LHCN-M2 (cell line): Measurements from ENCODE around the gene TLR4. TPM values are rescaled to one million over a fixed set of nuclear protein-coding genes. Genes with fewer than 3 reads are reported as not detected.

Experiments used
- DNase-seq: peaks from one replicate; pipeline ENCODE4 v3.0.0-alpha.2; 2012; ENCODE audit warnings: low read depth
- total RNA-seq: library from RNA; depleted of rRNA; stranded (reverse); fragments of >200 nt; gene quantifications from 2 replicates; pipeline ENCODE4 v1.2.3, GENCODE V29; 2014

TLR4 gene
- total RNA-seq, 1 experiment from 2014 or later: 15.2 TPM

DNA sequence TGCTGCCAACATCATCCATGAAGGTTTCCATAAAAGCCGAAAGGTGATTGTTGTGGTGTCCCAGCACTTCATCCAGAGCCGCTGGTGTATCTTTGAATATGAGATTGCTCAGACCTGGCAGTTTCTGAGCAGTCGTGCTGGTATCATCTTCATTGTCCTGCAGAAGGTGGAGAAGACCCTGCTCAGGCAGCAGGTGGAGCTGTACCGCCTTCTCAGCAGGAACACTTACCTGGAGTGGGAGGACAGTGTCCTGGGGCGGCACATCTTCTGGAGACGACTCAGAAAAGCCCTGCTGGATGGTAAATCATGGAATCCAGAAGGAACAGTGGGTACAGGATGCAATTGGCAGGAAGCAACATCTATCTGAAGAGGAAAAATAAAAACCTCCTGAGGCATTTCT lies 10.1 kb downstream of the TLR4 start:
- no peak for DNase-seq

DNA sequence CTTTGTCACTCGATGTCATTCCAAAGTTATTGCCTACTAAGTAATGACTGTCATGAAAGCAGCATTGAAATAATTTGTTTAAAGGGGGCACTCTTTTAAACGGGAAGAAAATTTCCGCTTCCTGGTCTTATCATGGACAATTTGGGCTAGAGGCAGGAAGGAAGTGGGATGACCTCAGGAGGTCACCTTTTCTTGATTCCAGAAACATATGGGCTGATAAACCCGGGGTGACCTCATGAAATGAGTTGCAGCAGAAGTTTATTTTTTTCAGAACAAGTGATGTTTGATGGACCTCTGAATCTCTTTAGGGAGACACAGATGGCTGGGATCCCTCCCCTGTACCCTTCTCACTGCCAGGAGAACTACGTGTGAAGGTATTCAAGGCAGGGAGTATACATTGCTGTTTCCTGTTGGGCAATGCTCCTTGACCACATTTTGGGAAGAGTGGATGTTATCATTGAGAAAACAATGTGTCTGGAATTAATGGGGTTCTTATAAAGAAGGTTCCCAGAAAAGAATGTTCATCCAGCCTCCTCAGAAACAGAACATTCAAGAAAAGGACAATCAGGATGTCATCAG lies 11.3 kb downstream of the TLR4 start:
- DNase-seq: no peak

DNA sequence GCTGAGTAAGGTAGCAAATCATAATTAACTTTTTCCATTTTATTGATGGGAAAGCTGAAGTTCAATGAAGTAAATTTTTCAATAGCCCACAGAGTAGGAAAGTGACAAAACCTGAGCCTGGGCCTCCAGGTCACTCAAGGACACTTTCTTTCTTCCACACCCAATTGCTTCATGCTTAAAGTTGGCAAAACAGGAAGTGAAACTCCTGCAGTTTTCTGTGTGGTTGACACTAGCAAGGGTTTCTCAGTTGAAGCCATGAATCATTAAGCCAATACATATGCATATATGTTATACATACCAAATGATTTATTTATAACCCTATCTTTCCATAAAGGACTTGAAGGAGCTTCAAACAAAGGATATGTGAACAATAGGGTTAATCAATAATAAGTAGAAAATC lies 13.9 kb downstream of the TLR4 start:
- peak; percentile 54 for DNase-seq

DNA sequence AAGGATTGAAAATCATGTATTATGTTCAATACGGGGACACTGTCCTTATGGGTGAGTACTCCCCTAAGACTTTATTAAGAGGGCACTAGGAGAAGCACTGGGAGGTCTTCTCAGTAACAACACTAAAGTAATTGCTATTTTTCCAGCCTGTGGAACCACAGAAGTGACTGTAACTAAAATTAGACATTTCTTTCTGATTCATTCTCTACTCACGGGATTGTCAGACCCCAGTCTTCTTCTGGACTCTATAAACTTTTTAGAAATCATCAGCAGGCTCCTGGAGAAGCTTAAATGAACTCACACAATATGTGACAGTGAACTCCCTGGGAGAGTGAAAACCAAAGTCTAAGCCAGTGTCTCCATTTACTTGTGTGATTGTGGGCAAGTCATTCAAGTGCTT lies 14.5 kb downstream of the TLR4 start:
- peak; percentile 62 for DNase-seq

DNA sequence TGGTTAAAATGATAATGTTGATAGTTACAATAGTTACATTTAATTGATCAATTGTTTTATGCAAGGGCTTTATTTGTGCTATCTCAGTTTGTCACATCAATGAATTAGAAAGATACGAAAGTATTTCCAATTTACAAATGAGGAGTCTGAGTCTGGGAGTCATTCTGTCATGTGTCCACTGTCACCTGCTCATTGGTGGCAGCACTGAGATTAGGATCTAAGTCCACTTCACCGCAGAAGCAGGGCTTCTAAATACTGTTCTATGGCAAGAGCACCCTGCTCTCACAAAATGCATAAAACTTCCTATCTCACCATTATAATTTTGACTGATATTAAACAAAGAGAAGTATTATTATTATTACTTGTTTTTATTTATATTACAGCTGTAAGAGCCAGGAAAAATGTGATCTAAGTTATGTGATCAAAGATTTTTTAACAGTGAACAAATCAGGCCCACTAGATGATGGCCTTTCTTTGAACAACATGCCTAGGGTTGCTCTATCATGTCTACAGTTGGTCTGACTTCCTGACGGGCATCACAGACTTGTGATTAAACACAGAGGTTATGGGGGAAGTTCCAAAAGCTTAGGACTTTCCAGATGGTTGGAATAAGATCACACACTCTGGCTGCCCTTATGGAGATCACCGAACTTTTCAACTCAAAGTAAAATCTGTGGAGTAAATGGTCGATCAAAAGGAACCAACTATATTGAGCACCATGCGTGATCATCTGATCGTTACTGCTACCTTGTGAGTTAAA lies 15.1 kb downstream of the TLR4 start:
- DNase-seq: no peak

DNA sequence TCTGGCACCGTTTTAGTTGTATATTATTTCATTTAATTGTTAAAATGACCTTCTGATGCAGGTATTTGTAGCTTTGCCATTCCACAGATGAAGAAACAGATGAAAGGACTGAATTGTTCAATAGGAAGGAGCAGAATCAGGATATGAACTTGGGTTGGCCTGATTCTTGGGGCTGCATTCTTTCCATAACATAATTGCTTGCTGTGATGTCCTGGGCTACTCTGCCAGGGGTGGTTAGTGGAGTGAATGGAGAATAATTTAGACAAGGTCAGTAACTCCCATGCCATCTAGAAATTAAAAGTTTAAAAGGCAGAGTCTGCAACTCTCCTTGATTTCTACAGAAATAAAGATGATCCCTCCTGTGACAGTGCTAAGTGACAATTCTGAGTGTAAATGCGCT lies 15.9 kb downstream of the TLR4 start:
- DNase-seq: no peak

DNA sequence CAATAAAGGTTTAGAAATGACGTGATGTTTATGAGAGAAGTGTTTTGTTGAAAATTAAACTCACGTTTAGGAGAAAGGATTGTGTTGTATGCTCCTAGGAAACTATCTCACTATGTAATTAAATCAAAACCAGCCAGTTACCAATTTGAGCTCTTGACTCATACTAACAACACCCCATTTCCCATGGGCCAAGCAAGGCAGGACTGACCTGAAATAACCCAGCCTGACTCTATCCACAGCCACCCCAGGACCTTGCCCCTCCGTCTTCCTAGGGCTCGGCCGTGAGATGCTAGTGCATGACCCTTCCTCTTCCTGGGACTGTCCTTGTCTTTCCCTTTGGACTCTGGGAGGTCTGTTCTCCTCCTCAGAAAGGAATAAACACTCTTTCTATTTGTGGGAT lies 16.4 kb downstream of the TLR4 start:
- DNase-seq: peak; percentile 78

DNA sequence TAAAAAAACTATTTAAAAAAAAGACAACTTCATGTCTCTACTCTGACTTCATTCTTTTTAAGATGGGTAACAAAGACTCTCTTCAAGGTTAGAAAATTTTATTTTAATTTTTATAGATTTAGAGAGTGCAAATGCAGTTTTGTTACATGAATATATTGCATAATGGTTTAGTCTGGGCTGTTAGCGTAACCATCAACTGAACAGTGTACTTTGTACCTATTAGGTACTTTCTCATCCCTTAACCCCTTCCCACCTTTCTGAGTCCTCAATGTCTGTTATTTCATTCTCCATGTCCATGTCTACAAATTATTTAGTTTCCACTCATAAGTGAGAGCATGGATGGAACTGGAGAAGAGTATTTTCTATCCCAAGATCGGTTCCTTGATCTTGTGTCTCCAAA lies 16.8 kb downstream of the TLR4 start:
- DNase-seq: no peak

DNA sequence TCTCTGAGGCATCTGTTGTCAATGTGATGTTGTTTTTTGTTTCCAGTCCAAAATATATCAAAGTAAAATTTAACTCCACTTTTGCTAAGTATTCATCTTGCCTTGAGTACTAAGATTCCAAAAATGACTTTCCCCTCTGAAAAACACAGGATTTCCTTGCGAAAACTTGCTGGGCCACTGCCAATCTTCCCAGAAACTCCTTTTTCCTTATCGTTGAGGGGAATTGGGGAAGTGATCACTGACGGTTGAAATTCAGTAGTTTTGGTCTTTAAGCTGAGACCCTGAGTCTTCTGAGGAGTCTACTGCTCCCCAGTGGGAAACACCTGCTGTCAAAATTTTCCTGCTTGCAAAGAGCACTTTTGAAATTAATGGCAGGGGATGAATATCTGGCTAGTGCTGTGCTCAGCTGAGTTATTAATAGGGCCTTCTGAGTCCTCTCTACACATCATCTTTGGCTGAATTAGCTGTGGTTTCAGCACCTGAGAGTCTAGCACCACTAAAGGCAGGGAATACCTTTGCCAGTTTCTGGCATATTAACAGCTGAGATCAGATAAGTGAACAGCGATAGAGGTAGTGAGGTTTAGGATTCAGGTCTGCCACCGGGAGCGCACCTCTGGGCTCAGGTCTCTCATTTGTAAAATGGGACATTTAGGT lies 18.0 kb downstream of the TLR4 start:
- no peak for DNase-seq

DNA sequence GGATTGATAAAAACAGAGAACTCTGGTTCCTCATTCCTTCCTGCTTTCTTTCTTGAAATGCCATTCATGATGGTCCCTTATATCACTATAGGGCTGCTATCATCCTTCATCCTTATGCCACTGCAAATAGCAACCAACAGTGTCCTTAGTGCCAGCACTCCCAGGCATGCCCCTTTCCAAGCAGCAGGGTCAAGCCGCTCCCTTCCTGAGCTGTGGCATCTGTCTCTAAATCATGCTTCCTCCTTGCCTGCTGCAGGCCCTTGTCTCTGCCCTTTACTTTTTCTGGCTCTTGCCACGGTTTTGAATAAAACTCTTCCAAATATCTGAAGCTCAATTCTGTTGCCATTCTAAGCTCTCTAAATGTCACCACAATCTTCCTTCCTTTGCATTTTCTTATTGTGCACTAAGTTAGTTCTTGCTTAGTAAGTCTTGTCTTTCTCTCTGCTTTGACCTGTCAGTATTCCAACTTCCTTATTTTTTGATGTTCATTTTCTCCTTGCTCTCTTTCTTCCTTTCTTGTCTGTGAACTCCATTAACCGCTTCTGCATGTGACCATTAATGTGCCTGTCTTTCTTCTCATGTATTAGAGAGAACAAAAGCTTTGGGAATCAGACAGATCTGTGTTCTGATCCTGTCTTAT lies 19.9 kb downstream of the TLR4 start:
- no peak for DNase-seq

DNA sequence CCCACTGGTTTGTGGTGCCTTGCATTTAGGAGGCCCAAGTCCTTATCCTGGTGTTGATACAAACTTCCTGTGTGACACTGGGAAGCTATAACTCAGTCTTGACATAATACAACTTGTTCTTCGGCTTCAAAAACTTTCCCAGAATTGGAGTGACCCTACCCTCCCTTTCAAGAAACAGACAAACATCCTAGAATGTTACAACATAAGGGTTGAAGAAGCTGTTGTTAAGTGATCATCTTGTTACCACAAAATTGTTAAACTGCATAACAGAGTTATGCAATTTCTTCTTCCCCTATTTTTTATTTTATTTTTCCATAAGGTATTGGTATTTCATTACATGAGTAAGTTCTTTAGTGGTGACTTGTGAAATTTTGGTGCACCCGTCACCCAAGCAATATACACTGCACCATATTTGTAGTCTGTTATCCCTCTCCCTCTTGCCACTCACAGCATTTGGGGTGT lies 21.3 kb downstream of the TLR4 start:
- peak; percentile 66 for DNase-seq

DNA sequence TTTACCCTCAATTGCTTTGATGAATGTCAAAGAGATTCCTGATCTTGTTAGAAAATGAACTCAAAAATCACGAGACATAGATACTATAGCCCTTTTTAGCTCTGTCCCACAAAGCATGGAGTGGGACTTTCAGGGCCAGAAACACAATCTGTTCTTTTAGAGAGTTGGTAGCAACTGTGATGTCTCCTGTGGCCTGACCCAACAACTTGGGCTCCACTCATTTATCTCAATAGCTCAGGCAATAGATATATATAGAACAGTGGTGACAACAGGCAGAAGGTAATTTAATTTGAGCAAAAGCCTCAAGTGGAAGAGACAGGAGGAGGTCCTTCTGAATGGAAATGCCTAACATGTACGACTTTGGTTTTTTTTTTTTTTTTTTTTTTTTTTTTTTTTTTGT lies 25.2 kb downstream of the TLR4 start:
- DNase-seq: no peak

DNA sequence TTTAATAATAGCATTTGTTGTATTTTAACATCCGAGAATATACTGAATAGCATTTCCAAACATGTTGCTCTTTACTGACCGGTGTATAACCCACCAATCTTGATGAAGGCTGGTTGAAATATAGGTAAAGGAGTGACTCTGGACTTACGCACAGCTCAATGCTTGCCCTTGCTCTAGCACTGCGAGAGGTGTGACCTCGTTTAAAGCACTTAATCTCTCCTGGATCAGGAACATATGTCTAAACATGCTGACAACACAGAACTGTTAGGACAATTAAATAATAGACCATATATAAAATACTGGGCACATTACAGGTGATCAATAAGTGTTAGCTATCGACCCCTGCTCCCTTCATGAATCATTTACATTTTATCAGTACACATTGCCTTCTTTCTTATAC lies 28.3 kb downstream of the TLR4 start:
- no peak for DNase-seq

DNA sequence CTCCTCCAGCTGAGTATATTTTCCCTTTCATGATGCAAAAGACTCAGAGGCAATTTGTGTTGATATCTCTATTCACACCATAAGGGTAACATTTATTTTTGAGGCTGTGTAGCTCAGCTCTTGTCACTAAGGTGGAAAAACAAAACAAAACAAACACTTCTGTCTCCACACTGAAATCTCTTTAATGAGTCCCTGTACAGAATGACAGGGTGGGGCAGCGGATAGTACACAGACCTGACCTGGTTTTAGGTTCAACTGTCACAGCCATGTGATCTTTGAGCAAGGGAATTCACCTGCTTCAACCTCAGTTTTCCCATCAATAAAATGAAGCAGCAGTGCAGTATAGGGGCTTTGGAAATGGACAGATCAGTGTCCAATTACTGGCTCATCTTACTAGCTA lies 29.3 kb downstream of the TLR4 start:
- DNase-seq: no peak

DNA sequence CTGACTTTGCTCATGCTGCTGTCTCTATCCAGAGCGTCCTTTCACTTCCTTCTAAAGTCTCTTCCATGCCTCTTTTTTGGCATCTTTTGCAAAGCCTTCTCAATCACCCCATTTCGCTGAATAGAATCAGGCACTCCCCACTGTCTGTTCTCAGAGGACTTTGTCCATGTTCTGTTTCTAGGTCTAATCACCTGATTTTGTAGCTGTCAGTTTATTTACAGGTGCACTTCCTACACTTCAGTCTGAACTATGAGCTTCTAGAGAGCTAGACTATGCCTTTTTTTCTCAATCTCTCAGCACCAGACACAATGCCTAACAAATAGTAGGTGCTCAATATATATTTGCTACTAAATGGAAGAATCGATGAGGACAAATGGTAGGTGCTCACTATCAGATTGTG lies 29.9 kb downstream of the TLR4 start:
- DNase-seq: no peak

DNA sequence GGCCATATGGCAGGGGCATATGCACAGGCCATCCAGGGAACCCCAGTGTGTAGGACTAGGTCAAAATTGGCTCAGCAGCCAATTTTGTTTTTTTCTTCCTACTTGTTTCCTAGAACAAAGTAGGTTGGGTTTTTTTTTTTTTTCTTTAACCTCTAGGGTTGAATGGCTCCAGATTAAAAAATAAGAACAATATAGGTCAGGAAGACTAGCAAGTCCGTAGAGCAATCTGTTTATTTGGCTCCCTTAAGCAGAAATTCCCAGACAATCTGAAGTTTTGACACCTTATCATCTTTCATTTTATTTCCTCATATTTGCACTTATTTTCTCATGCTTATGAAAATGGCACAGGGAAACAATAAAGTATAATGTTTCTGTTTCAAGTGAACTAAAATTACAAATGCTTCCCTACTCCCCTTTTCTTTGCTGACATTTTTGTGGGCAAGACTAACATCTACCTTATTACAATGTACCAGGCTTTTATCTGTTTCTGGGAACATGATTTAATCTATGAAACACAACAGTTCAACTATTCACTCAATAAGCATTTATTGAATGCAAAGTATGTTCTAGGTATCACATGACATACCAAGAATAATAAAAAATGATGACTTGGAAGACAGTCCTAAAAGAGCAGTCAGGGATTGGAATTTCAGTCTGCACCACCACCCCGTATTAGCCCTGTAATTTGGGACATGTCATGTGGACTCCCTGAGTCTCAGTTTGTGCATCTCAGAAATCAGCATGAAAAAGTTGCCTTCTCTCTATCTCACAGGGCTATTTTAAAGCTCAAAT lies 30.5 kb downstream of the TLR4 start:
- DNase-seq: peak; percentile 69

DNA sequence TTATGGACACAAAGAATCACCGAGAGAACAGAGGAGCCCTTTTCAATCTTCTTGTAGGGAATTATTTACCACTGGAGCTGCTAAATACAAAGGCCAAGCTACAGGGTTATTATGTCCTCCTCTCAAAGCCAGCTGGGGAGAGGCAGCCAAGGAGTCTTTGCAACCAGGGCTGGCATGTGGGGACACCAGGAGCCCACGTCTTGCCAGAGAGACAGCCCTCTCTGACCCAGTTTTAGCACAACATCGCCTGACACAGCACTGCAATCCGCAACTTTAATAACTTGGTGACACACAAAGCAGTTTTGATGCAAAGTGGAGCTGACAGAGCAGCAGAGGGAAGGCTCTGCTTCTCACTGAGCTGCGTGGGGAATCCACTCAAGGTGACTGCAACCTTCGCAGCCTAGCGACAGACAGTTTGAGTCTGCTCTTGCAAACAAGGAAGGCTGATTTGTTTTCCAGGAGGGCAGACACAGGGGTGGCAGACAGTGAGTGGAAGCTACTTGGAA lies 33.6 kb downstream of the TLR4 start:
- DNase-seq: no peak

DNA sequence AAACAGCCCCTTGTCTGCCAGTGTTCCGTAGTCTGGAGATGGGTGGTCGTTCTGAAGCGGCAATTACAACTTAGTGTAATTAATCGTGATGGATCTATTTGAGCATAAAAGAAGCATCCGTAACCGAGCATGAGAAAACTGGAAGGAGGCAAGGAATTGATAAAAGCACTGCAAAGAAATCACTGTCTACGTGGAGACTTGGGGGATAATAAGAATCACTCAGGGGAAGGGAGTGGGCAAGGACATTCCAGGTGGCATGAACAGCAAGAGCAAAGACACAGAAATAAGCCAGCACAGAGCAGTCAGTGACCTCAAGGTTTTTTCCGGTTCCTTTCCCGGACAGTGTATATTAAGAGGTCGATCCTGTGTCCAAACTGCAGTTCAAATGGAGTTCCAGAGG lies 35.0 kb downstream of the TLR4 start:
- no peak for DNase-seq

DNA sequence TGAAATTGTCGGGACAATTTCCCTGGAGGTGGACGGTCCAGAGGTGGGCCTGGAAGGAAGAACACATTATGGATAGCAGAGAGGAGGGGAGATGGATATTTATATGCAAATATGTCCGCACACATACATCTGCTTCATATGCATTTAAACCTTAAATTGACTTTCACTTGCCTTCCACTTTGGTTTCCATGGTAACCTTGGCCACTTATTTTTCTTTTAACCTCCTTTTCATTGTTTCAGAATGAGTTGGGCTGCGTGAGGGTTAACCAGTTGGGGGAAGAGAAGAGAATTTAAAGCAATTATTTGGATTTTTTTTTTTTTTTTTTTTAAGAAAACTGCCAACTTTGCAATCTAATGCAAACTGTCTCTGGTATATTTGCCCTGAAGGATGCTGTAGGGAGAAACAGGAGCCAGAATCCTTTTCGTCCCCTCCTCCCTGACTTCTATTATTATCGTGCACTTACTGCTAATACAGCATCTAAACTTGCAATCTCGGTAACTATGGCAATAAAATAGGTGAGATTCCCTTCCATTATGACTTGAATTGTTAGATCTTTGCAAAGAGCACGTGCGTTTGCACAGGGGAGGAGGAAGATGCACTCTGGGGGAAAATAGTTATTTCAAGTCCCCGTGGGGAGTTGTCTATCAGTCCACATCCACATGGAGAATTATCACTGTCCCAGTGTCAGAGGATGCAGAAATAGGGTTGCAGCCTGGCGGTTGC lies 35.6 kb downstream of the TLR4 start:
- no peak for DNase-seq

DNA sequence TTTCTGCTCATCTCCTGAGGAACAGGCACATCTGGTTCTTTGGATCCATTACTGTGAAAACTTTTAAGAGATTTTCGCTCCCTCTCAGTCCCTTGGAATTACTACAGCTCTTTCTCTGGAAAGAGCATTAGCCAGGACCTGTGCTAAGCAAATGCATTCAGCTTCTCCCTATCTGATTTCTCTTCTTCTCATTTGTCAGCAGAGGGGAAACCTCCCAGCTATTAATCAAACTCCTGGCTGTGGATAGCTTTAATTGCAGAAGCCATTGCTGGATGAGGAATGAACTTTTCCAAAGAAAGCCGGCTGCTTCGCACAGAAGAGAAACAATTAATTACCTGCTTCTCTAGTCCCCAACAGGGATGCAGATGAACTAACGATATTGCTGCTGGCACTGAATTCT lies 37.9 kb downstream of the TLR4 start:
- DNase-seq: no peak

DNA sequence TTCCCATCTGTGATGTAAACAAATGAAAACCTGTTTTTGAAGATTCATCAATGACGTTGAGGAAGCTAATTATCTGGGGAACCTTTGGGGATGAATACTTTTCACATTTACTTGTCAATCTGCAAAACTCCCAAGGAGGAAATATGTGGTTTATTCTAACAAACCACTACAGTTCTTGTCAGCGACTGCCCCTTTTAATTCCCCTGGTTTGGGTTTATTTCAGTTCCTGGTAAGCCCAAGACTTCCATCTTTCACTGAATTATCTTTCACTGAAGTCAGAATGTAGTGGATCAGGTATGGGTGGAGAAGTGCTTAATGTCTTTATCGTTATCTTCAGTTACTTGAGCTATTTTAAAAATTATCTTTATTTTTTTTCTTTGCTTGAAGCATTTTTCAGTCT lies 40.2 kb downstream of the TLR4 start:
- no peak for DNase-seq
